HEK293 (cell line): ENCODE measurements around the gene KLHL18.

Source experiments
- CTCF ChIA-PET: fragments of 350-600 bp; formaldehyde crosslinking; extraction: SDS; loops from one replicate; lab custom pipeline; 2021; ENCODE audit warnings: antibody characterized with exemption; lab: Yijun Ruan, JAX
- POLR2A ChIA-PET: fragments of 300-600 bp; formaldehyde crosslinking; extraction: SDS; loops from one replicate; lab custom pipeline; 2020; ENCODE audit warnings: antibody characterized with exemption, inconsistent platforms; lab: Yijun Ruan, JAX
- H3K27ac ChIP-seq: fragments of 200-500 bp; sonication (Bioruptor generic); 2 replicates; pipeline ENCODE4 v1.5.1; 2014; ENCODE audit warnings: low read depth, low read length, control low read depth, inconsistent platforms; ENCODE audit errors: extremely low read depth
- H3K36me3 ChIP-seq, 2 experiments: fragments of 200-500 bp in 1 of 2; sonication (Bioruptor generic) in 1 of 2; 1 replicate in 1 of 2; 2 replicates in 1 of 2; pipeline ENCODE4 v1.5.1; 2014 to 2017; ENCODE audit warnings: inconsistent platforms in 2 of 2, low read length in 2 of 2; ENCODE audit not compliant: control insufficient read depth in 2 of 2, insufficient read depth in 1 of 2
- H3K4me1 ChIP-seq: fragments of 200-500 bp; sonication (Bioruptor generic); 2 replicates; pipeline ENCODE4 v1.5.1; 2014; ENCODE audit warnings: mild to moderate bottlenecking, low read length, inconsistent platforms; ENCODE audit not compliant: control insufficient read depth, insufficient read depth
- H3K4me3 ChIP-seq: 2 replicates; pipeline ENCODE4 v1.5.1; 2011; ENCODE audit warnings: low read depth, mild to moderate bottlenecking, control low read depth, low read length, moderate library complexity
- H3K9me3 ChIP-seq: fragments of 200-500 bp; sonication (Bioruptor generic); 2 replicates; pipeline ENCODE4 v1.5.1; 2014; ENCODE audit warnings: low read depth, low read length, inconsistent platforms; ENCODE audit not compliant: control insufficient read depth, insufficient read depth
- EGR2 ChIP-seq: fragments of 450-650 bp; formaldehyde crosslinking; IDR thresholded peaks from 2 replicates; pipeline ENCODE4 v1.5.1; 2016; ENCODE audit warnings: low read depth, missing biosample characterization, missing genetic modification characterization
- GLI2 ChIP-seq: fragments of 450-650 bp; formaldehyde crosslinking; IDR thresholded peaks from 2 replicates; pipeline ENCODE4; 2017; ENCODE audit warnings: missing biosample characterization, missing genetic modification characterization, low read depth, borderline replicate concordance
- GLIS2 ChIP-seq: fragments of 450-650 bp; formaldehyde crosslinking; IDR thresholded peaks from 2 replicates; pipeline ENCODE4 v1.5.1; 2016; ENCODE audit warnings: missing biosample characterization, missing genetic modification characterization
- KLF17 ChIP-seq: fragments of 450-650 bp; formaldehyde crosslinking; IDR thresholded peaks from 2 replicates; pipeline ENCODE4 v1.5.1; 2016; ENCODE audit warnings: missing biosample characterization, missing genetic modification characterization
- ZBTB20 ChIP-seq: fragments of 450-650 bp; formaldehyde crosslinking; IDR thresholded peaks from 2 replicates; pipeline ENCODE4 v1.5.1; 2016; ENCODE audit warnings: missing biosample characterization, missing genetic modification characterization
- ZBTB21 ChIP-seq: fragments of 450-650 bp; formaldehyde crosslinking; IDR thresholded peaks from 2 replicates; pipeline ENCODE4 v1.5.1; 2017; ENCODE audit warnings: missing biosample characterization, missing genetic modification characterization
- ZFP41 ChIP-seq: fragments of 450-650 bp; formaldehyde crosslinking; IDR thresholded peaks from 2 replicates; pipeline ENCODE4 v1.5.1; 2016; ENCODE audit warnings: missing biosample characterization, missing genetic modification characterization, borderline replicate concordance
- ZNF121 ChIP-seq: fragments of 450-650 bp; formaldehyde crosslinking; IDR thresholded peaks from 2 replicates; pipeline ENCODE4 v1.5.1; 2016; ENCODE audit warnings: missing biosample characterization, missing genetic modification characterization
- ZNF19 ChIP-seq: fragments of 450-650 bp; formaldehyde crosslinking; IDR thresholded peaks from 2 replicates; pipeline ENCODE4; 2016; ENCODE audit warnings: missing biosample characterization, missing genetic modification characterization, low read depth
- ZNF391 ChIP-seq: fragments of 450-650 bp; formaldehyde crosslinking; IDR thresholded peaks from 2 replicates; pipeline ENCODE4 v1.5.1; 2016; ENCODE audit warnings: low read depth, missing biosample characterization, missing genetic modification characterization, borderline replicate concordance
- ZNF398 ChIP-seq: fragments of 450-650 bp; formaldehyde crosslinking; IDR thresholded peaks from 2 replicates; pipeline ENCODE4 v1.5.1; 2017; ENCODE audit warnings: missing biosample characterization, missing genetic modification characterization
- ZNF48 ChIP-seq: fragments of 450-650 bp; formaldehyde crosslinking; IDR thresholded peaks from 2 replicates; pipeline ENCODE4 v1.5.1; 2016; ENCODE audit warnings: missing biosample characterization, missing genetic modification characterization
- ZNF610 ChIP-seq: fragments of 450-650 bp; formaldehyde crosslinking; IDR thresholded peaks from 2 replicates; pipeline ENCODE4 v1.5.1; 2016; ENCODE audit warnings: missing biosample characterization, missing genetic modification characterization, borderline replicate concordance
- ZNF785 ChIP-seq: fragments of 450-650 bp; formaldehyde crosslinking; IDR thresholded peaks from 2 replicates; pipeline ENCODE4 v1.5.1; 2016; ENCODE audit warnings: missing biosample characterization, missing genetic modification characterization
- ZSCAN16 ChIP-seq: fragments of 450-650 bp; formaldehyde crosslinking; IDR thresholded peaks from 2 replicates; pipeline ENCODE4 v1.5.1; 2016; ENCODE audit warnings: missing biosample characterization, missing genetic modification characterization
- ZXDB ChIP-seq: fragments of 450-650 bp; formaldehyde crosslinking; IDR thresholded peaks from 2 replicates; pipeline ENCODE4 v1.5.1; 2016; ENCODE audit warnings: missing biosample characterization, missing genetic modification characterization
- TF ChIP-seq, protein P1 (sequence below): fragments of 450-650 bp; formaldehyde crosslinking; IDR thresholded peaks from 2 replicates; pipeline ENCODE4 v1.5.1; 2016; ENCODE audit warnings: missing biosample characterization, missing genetic modification characterization
- TF ChIP-seq, protein P2 (sequence below): fragments of 450-650 bp; formaldehyde crosslinking; IDR thresholded peaks from 2 replicates; pipeline ENCODE4 v1.5.1; 2016; ENCODE audit warnings: missing biosample characterization, missing genetic modification characterization, low read depth
- TF ChIP-seq, protein P3 (sequence below): fragments of 450-650 bp; formaldehyde crosslinking; IDR thresholded peaks from 2 replicates; pipeline ENCODE4 v1.5.1; 2016; ENCODE audit warnings: missing biosample characterization, missing genetic modification characterization
- TF ChIP-seq, protein P4 (sequence below): fragments of 450-650 bp; formaldehyde crosslinking; IDR thresholded peaks from 2 replicates; pipeline ENCODE4 v1.5.1; 2016; ENCODE audit warnings: missing biosample characterization, missing genetic modification characterization
- TF ChIP-seq, protein P5 (sequence below): fragments of 450-650 bp; formaldehyde crosslinking; IDR thresholded peaks from 2 replicates; pipeline ENCODE4 v1.5.1; 2016; ENCODE audit warnings: missing biosample characterization, missing genetic modification characterization, borderline replicate concordance

Gene KLHL18

GRCh38 chr3:47282424-47283192, at the start of gene KLHL18, which contains the start of gene KIF9 (continued):
- TF ChIP-seq, protein P1, sequence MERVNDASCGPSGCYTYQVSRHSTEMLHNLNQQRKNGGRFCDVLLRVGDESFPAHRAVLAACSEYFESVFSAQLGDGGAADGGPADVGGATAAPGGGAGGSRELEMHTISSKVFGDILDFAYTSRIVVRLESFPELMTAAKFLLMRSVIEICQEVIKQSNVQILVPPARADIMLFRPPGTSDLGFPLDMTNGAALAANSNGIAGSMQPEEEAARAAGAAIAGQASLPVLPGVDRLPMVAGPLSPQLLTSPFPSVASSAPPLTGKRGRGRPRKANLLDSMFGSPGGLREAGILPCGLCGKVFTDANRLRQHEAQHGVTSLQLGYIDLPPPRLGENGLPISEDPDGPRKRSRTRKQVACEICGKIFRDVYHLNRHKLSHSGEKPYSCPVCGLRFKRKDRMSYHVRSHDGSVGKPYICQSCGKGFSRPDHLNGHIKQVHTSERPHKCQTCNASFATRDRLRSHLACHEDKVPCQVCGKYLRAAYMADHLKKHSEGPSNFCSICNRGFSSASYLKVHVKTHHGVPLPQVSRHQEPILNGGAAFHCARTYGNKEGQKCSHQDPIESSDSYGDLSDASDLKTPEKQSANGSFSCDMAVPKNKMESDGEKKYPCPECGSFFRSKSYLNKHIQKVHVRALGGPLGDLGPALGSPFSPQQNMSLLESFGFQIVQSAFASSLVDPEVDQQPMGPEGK (tag by site-specific recombination) = peak; percentile 40; the same call in 1 of the 2 replicates
- TF ChIP-seq, protein P2, sequence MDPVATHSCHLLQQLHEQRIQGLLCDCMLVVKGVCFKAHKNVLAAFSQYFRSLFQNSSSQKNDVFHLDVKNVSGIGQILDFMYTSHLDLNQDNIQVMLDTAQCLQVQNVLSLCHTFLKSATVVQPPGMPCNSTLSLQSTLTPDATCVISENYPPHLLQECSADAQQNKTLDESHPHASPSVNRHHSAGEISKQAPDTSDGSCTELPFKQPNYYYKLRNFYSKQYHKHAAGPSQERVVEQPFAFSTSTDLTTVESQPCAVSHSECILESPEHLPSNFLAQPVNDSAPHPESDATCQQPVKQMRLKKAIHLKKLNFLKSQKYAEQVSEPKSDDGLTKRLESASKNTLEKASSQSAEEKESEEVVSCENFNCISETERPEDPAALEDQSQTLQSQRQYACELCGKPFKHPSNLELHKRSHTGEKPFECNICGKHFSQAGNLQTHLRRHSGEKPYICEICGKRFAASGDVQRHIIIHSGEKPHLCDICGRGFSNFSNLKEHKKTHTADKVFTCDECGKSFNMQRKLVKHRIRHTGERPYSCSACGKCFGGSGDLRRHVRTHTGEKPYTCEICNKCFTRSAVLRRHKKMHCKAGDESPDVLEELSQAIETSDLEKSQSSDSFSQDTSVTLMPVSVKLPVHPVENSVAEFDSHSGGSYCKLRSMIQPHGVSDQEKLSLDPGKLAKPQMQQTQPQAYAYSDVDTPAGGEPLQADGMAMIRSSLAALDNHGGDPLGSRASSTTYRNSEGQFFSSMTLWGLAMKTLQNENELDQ (tag by site-specific recombination) = no peak
- no peak for TF ChIP-seq ZNF785 (tag by site-specific recombination)
- peak; percentile 91 for TF ChIP-seq ZNF610 (tag by site-specific recombination)
- peak; percentile 81 for TF ChIP-seq ZBTB20 (tag by site-specific recombination)
- peak; percentile 95 for TF ChIP-seq ZXDB (tag by site-specific recombination)
- TF ChIP-seq, protein P3, sequence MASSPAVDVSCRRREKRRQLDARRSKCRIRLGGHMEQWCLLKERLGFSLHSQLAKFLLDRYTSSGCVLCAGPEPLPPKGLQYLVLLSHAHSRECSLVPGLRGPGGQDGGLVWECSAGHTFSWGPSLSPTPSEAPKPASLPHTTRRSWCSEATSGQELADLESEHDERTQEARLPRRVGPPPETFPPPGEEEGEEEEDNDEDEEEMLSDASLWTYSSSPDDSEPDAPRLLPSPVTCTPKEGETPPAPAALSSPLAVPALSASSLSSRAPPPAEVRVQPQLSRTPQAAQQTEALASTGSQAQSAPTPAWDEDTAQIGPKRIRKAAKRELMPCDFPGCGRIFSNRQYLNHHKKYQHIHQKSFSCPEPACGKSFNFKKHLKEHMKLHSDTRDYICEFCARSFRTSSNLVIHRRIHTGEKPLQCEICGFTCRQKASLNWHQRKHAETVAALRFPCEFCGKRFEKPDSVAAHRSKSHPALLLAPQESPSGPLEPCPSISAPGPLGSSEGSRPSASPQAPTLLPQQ (tag by site-specific recombination) = peak; percentile 77
- TF ChIP-seq ZSCAN16 (tag by site-specific recombination) = no peak
- TF ChIP-seq ZBTB21 (tag by site-specific recombination) = peak; percentile 97
- 0 out of 2 replicates have a peak, but pooled peaks have one; percentile 30 for TF ChIP-seq GLIS2 (tag by site-specific recombination)
- TF ChIP-seq ZNF398 (tag by site-specific recombination) = peak; percentile 56
- 0 out of 2 replicates have a peak, but pooled peaks have one; percentile 37 for TF ChIP-seq ZNF391
- no peak for TF ChIP-seq GLI2 (tag by site-specific recombination)
- TF ChIP-seq, all 188 proteins: peak for 57

DNA sequence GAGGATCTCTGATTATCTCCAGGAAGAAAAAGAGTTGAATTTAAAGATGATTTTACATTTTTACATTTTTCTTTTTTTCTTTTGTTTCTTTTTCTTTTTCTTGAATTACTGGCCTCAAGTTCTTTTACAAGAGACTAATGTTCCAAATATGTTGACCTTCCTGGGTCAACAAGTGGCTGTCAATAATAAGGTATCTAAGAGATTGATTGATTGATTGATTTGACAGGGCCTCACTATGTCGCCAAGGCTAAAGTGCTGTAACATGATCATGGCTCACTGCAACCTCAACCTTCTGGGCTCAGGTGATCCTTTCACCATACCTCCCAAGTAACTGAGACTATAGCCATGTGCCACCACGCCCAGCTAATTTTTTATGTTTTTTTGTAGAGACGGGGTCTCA, 44.7 kb upstream of the KLHL18 start:
- POLR2A ChIA-PET = no interaction called here
- Histone ChIP-seq H3K9me3 (no peaks in the 10 kb centered on the region), H3K4me1 (no peaks in the 10 kb centered on the region), H3K36me3 (no peaks in the 10 kb centered on the region), H3K27ac (no peak overlapping the region), H3K4me3 (no peak overlapping the region)
- CTCF ChIA-PET = no interaction called here
- TF ChIP-seq KLF17 (tag by site-specific recombination) = no peak
- TF ChIP-seq ZNF121 (tag by site-specific recombination) = no peak
- TF ChIP-seq ZNF48 (tag by site-specific recombination) = no peak
- TF ChIP-seq, protein P4, sequence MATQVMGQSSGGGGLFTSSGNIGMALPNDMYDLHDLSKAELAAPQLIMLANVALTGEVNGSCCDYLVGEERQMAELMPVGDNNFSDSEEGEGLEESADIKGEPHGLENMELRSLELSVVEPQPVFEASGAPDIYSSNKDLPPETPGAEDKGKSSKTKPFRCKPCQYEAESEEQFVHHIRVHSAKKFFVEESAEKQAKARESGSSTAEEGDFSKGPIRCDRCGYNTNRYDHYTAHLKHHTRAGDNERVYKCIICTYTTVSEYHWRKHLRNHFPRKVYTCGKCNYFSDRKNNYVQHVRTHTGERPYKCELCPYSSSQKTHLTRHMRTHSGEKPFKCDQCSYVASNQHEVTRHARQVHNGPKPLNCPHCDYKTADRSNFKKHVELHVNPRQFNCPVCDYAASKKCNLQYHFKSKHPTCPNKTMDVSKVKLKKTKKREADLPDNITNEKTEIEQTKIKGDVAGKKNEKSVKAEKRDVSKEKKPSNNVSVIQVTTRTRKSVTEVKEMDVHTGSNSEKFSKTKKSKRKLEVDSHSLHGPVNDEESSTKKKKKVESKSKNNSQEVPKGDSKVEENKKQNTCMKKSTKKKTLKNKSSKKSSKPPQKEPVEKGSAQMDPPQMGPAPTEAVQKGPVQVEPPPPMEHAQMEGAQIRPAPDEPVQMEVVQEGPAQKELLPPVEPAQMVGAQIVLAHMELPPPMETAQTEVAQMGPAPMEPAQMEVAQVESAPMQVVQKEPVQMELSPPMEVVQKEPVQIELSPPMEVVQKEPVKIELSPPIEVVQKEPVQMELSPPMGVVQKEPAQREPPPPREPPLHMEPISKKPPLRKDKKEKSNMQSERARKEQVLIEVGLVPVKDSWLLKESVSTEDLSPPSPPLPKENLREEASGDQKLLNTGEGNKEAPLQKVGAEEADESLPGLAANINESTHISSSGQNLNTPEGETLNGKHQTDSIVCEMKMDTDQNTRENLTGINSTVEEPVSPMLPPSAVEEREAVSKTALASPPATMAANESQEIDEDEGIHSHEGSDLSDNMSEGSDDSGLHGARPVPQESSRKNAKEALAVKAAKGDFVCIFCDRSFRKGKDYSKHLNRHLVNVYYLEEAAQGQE (tag by site-specific recombination) = no peak
- TF ChIP-seq ZFP41 (tag by site-specific recombination) = no peak
- TF ChIP-seq EGR2 (tag by site-specific recombination) = no peak
- TF ChIP-seq, protein P5, sequence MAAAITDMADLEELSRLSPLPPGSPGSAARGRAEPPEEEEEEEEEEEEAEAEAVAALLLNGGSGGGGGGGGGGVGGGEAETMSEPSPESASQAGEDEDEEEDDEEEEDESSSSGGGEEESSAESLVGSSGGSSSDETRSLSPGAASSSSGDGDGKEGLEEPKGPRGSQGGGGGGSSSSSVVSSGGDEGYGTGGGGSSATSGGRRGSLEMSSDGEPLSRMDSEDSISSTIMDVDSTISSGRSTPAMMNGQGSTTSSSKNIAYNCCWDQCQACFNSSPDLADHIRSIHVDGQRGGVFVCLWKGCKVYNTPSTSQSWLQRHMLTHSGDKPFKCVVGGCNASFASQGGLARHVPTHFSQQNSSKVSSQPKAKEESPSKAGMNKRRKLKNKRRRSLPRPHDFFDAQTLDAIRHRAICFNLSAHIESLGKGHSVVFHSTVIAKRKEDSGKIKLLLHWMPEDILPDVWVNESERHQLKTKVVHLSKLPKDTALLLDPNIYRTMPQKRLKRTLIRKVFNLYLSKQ (tag by site-specific recombination) = no peak
- no peak for TF ChIP-seq ZNF19 (tag by site-specific recombination)
